OCI-LY7 (cell line): ENCODE results near the gene CYP1B1.

Experiments used
- CTCF ChIP-seq: fragments of 200-600 bp; sonication (generic); conservative IDR thresholded peaks from 2 replicates; pipeline ENCODE4 v1.5.1; 2014; ENCODE audit warnings: mild to moderate bottlenecking, antibody characterized with exemption, low read length, moderate library complexity, mixed read lengths
- EZH2phosphoT487 ChIP-seq: fragments of 200-600 bp; sonication (generic); IDR thresholded peaks from 2 replicates; pipeline ENCODE4 v1.6.1; 2018; ENCODE audit warnings: low read depth, borderline replicate concordance, mild to moderate bottlenecking, mixed run types, antibody characterized with exemption, low read length, moderate library complexity, mixed read lengths

DNA sequence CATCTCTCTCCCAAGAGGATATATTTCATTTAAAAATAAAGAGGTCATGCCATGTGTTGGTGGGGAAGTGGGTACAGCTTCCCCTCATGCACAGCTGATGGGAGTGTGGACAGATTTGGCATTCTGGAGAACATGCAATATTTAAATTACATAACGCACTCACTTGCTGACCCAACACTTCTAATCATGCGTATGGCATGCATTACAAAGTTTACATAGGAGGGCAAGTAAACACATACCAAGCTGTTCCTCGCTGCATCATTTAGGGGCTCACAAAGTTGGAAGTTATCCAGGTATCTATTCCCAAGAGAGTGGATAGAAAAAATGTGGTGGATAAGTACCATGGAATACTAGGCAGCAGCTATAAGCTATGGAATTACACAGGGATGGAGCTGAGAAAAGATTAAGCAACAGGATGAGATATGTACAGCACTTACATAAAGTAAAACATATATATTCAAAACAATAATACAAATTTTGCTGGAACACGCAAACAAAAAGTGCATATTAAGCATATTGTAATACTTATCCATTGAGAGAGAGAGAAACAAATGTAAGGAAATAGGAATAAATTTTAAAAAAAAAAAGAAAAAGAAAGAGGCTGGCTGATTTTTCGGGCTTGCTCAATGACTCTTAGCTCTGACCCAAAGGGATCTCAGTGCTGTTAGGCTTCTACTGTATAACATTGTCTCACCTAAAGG lies 11.0 kb downstream of the CYP1B1 start:
- no peak for TF ChIP-seq CTCF
- TF ChIP-seq EZH2phosphoT487, result no peak
